Choroid plexus epithelial cell (primary cell): ENCODE measurements around the gene RABGAP1L.

ENCODE experiments used
- DNase-seq: peaks from one replicate; pipeline ENCODE4 v3.0.0-alpha.2; 2010; ENCODE audit warnings: low read depth
- H3K4me3 ChIP-seq: 2 replicates; pipeline ENCODE4 v1.5.1; 2011; ENCODE audit warnings: low read depth, mild to moderate bottlenecking, control low read depth, low read length, moderate library complexity
- TF ChIP-seq, protein P1 (sequence below): conservative IDR thresholded peaks from 2 replicates; pipeline ENCODE4 v1.5.1; 2011; ENCODE audit warnings: low read depth, mild to moderate bottlenecking, control low read depth, inconsistent platforms, low read length, moderate library complexity

The RABGAP1L gene

GRCh38 chr1:174397261-174397660 lies 237.9 kb downstream of the RABGAP1L start:
- TF ChIP-seq, protein P1, sequence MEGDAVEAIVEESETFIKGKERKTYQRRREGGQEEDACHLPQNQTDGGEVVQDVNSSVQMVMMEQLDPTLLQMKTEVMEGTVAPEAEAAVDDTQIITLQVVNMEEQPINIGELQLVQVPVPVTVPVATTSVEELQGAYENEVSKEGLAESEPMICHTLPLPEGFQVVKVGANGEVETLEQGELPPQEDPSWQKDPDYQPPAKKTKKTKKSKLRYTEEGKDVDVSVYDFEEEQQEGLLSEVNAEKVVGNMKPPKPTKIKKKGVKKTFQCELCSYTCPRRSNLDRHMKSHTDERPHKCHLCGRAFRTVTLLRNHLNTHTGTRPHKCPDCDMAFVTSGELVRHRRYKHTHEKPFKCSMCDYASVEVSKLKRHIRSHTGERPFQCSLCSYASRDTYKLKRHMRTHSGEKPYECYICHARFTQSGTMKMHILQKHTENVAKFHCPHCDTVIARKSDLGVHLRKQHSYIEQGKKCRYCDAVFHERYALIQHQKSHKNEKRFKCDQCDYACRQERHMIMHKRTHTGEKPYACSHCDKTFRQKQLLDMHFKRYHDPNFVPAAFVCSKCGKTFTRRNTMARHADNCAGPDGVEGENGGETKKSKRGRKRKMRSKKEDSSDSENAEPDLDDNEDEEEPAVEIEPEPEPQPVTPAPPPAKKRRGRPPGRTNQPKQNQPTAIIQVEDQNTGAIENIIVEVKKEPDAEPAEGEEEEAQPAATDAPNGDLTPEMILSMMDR, result no peak
- no peak overlapping the region for H3K4me3 ChIP-seq
- peak; percentile 21 for DNase-seq

DNA sequence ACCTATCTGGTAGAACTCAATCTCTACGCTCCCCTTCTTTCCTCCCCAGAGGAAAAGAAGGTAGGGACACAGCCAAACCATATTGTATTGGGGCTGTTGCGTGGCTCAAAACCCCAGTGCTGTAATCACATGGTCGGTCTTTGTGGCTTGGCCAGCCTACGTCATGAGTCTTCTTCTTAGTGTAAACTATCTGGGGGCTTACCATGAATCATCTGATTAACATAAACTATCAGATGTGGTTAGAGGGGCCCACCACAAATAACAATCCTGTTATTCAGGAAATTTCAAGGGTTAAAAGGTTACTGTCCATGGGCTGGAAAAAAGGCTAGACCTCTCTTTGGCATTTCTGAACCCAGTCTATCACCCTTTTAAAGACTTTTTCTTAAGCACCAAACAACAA lies 238.9 kb downstream of the RABGAP1L start:
- TF ChIP-seq, protein P1, result no peak
- DNase-seq, result peak; percentile 84

DNA sequence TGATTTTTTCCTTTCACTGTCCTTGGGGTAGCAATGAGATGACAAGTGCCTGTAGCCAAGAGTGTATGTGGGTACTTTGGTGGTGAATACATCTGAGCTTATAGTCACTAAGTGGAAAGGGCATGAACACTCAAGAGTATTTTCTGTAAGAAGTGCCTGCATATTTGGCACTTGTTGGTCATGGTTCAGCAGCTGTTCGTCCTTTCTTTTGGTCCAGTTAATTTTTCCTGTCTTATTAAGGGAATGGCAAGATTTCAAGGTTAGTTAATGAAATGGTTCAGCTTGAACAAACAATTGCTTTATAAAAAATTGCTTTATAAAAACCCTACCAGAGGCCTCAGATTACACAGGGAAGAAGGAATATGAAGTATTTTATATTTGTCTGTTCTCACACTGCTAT lies 239.9 kb downstream of the RABGAP1L start:
- DNase-seq, result no peak
- TF ChIP-seq, protein P1, result no peak
- H3K4me3 ChIP-seq, result no peak overlapping the region

More for the DNA sequence above, 238.9 kb downstream of the RABGAP1L start:
- H3K4me3 ChIP-seq, result no peak overlapping the region

GRCh38 chr1:174401075-174401474 lies 241.8 kb downstream of the RABGAP1L start:
- no peak for DNase-seq
- no peak overlapping the region for H3K4me3 ChIP-seq
- TF ChIP-seq, protein P1, result no peak

DNA sequence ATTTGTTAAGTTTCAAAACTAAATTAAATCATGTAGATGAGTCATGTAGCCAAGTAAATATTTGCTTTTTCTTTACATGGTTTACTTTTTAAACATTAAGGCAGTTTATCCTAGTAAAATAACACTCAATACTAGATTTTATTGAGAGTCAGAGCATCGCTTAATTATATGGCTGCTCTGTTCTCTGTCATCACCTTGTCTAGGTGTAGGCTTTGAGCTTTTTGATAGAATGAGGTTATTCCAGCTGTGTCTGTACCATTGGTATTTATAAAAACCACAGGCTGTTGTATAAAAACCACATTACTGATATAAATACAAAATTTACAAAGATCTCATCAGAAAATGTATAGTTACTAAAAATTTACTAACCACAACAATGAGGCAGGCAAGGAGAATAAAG lies 245.9 kb downstream of the RABGAP1L start:
- no peak overlapping the region for H3K4me3 ChIP-seq
- TF ChIP-seq, protein P1, result no peak
- no peak for DNase-seq

DNA sequence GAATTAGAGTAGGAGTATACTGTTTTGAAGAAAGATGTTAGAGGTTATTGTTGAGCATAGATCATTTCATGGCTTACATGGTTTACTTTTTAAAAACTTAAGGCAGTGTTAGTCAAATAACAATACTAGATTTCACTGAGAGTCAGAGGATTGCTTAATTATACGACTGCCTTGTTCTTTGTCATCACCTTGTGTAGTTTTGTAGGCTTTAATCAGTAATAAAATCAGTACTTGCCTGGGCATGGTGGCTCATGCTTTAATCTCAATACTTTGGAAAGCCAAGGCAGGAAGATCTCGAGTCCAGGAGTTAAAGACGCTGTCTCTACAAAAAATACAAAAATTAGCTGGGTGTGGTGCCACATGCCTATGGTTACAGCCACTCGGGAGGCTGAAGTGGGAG lies 247.1 kb downstream of the RABGAP1L start:
- DNase-seq, result no peak
- H3K4me3 ChIP-seq, result no peak overlapping the region
- TF ChIP-seq, protein P1, result no peak

GRCh38 chr1:174407665-174408064 lies 248.3 kb downstream of the RABGAP1L start:
- no peak overlapping the region for H3K4me3 ChIP-seq
- peak; percentile 11 for DNase-seq
- TF ChIP-seq, protein P1, result no peak
